Mesodermal cell (in vitro differentiated cells): ENCODE results near the gene ATXN1.

Experiments used
- H3K27ac ChIP-seq: 2 replicates; pipeline ENCODE4 v1.7.0; 2013; ENCODE audit warnings: mild to moderate bottlenecking, low read depth, low read length, moderate library complexity; ENCODE audit not compliant: severe bottlenecking
- H3K36me3 ChIP-seq: 2 replicates; pipeline ENCODE4 v1.7.1; 2013; ENCODE audit warnings: mild to moderate bottlenecking, low read length, moderate library complexity; ENCODE audit not compliant: control insufficient read depth, insufficient read depth
- H3K4me1 ChIP-seq: one replicate; pipeline ENCODE4 v1.7.1; 2013; ENCODE audit warnings: mild to moderate bottlenecking, low read length; ENCODE audit not compliant: insufficient read depth, control insufficient read depth, poor library complexity, severe bottlenecking
- H3K4me3 ChIP-seq: 2 replicates; pipeline ENCODE4 v1.7.0; 2013; ENCODE audit warnings: low read length, control low read depth, mild to moderate bottlenecking; ENCODE audit not compliant: insufficient read depth, poor library complexity, severe bottlenecking; ENCODE audit errors: extremely low read depth
- H3K9me3 ChIP-seq: 2 replicates; pipeline ENCODE4 v1.7.1; 2013; ENCODE audit warnings: mild to moderate bottlenecking, low read length, moderate library complexity; ENCODE audit not compliant: control insufficient read depth
- WGBS, 2 experiments: methylation state at CpG; one replicate each; pipeline ENCODE4 v1.1.5; 2013; ENCODE audit warnings: missing lambda C conversion rate in 2 of 2; ENCODE audit not compliant: insufficient coverage in 2 of 2; 5-methylcytosine and 5-hydroxymethylcytosine counted together

The ATXN1 gene

GRCh38 chr6:16511040-16511660 is 250.1 kb downstream of the ATXN1 start:
- H3K4me1 ChIP-seq: no peaks in the 10 kb centered on the region
- no peak overlapping the region for H3K4me3 ChIP-seq
- H3K9me3 ChIP-seq: no peaks in the 10 kb centered on the region
- H3K27ac ChIP-seq: no peak overlapping the region
- H3K36me3 ChIP-seq: no peaks in the 10 kb centered on the region
- 80 to 100% methylated on average over 1 to 2 of the region's 4 CpGs for WGBS, 2 experiments

- 100% methylated on average over 1 of the region's 2 CpGs; no CpG with 5 or more reads in 1 of the 2 experiments for WGBS, 2 experiments
- no peaks in the 10 kb centered on the region for H3K36me3 ChIP-seq
- H3K4me3 ChIP-seq: no peak overlapping the region
- H3K9me3 ChIP-seq: no peaks in the 10 kb centered on the region
- H3K27ac ChIP-seq: no peak overlapping the region
- no peaks in the 10 kb centered on the region for H3K4me1 ChIP-seq
Observed at GRCh38 chr6:16510245-16510644, 251.0 kb downstream of the ATXN1 start.

GRCh38 chr6:16508959-16509358 is 252.3 kb downstream of the ATXN1 start:
- Histone ChIP-seq H3K36me3 (no peaks in the 10 kb centered on the region), H3K4me1 (no peaks in the 10 kb centered on the region), H3K9me3 (no peaks in the 10 kb centered on the region), H3K27ac (no peak overlapping the region), H3K4me3 (no peak overlapping the region)
- 100% methylated on average over 1 of the region's 1 CpG for WGBS, 2 experiments

GRCh38 chr6:16505711-16506357 is 255.4 kb downstream of the ATXN1 start:
- WGBS, 2 experiments: 94 to 98% methylated on average over 6 of the region's 9 CpGs
- H3K27ac ChIP-seq: no peak overlapping the region
- no peak overlapping the region for H3K4me3 ChIP-seq
- H3K36me3 ChIP-seq: no peaks in the 10 kb centered on the region
- H3K4me1 ChIP-seq: no peaks in the 10 kb centered on the region
- no peaks in the 10 kb centered on the region for H3K9me3 ChIP-seq

DNA sequence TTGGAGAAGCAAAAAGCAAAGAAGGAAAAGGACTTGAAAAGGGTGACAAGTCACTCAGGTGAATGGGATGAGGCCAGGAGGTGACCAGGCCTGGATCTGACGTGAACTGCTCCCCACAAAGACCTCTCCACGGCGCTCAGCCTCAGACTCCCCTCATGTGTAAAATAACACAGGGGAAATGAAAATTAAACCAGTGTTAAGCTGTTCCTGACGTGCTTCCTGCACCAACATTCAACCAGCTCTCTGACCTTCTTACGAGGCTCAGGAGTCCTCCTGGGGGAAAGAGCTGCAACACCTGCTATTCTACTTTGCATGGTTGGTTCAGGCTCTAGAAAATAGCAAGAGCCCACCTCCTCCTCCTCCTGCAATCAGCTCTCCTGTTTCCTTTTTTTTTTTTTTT is 256.7 kb downstream of the ATXN1 start:
- Histone ChIP-seq H3K36me3 (no peaks in the 10 kb centered on the region), H3K4me3 (no peak overlapping the region), H3K27ac (no peak overlapping the region), H3K4me1 (no peaks in the 10 kb centered on the region), H3K9me3 (peaks cover 2% of the 10 kb centered on the region)
- WGBS, 2 experiments: 84 to 90% methylated on average over 2 to 3 of the region's 5 CpGs

DNA sequence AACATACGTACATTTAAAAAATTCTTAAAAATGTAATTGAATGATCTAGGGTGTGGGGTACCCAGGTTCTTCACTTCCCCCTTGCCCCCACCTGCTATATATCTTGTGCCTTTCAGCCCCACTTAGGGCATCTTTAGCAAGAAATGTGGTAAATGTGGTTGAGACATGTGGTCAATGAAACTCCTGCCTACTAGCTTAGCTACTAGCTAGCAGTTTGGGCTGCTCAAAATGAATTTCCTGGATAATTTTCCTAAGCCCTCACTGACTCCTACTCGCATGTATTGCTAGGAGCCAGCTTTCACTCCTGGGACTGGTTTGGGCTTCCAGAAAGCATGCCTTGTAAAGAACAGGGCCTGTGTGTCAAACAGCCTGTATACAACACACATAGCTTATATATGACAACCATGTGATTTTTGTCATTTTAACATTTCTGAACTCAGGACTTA is 257.3 kb downstream of the ATXN1 start:
- no peak overlapping the region for H3K27ac ChIP-seq
- WGBS, 2 experiments: 88 to 100% methylated on average over 1 of the region's 2 CpGs
- no peaks in the 10 kb centered on the region for H3K36me3 ChIP-seq
- H3K4me1 ChIP-seq: no peaks in the 10 kb centered on the region
- peaks cover 5% of the 10 kb centered on the region for H3K9me3 ChIP-seq
- H3K4me3 ChIP-seq: no peak overlapping the region

- Histone ChIP-seq H3K9me3 (peaks cover 5% of the 10 kb centered on the region), H3K36me3 (no peaks in the 10 kb centered on the region), H3K4me1 (no peaks in the 10 kb centered on the region), H3K27ac (no peak overlapping the region), H3K4me3 (no peak overlapping the region)
- WGBS, 2 experiments: 78 to 100% methylated on average over 1 of the region's 2 CpGs
Observed at GRCh38 chr6:16503241-16503775, 258.0 kb downstream of the ATXN1 start.

DNA sequence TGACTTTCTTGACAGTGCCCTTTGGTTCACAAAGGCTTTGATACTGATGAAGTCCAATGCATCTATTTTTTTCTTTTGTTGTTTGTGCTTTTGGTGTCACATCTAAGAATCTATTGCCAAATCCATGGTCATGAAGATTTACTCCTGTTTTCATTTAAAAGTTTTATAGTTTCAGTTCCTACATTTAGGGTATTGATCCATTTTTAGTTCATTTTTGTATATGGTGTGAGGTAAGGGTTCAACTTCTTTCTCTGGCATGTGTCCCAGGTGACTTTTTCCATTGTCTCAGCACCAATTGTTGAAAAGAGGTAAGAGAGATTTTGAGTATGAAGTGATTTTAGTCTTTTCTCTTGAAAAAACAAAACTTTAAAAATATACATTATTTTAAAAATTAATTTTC is 262.3 kb downstream of the ATXN1 start:
- H3K27ac ChIP-seq: no peak overlapping the region
- no peaks in the 10 kb centered on the region for H3K36me3 ChIP-seq
- H3K9me3 ChIP-seq: peaks cover 5% of the 10 kb centered on the region
- no peak overlapping the region for H3K4me3 ChIP-seq
- peaks cover 11% of the 10 kb centered on the region for H3K4me1 ChIP-seq

DNA sequence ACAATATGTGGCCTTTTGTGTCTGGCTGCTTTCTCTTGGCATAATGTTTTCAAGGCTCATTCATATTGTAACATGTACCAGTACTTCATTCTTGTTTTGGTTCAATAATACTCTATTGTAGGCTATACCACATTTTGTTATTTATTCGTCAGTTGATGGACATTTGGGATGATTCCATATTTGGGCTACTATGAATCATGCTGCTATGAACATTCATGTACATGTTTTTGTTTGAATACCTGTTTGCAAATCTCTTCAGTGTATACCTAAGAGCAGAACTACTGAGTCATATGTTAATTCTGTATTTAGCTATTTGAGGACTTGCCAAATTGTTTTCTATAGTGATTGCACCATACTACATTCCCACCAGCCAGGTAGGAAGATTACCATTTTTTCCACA is 263.0 kb downstream of the ATXN1 start:
- no CpG with 5 or more reads among the region's 1 CpG for WGBS, 2 experiments
- H3K9me3 ChIP-seq: peaks cover 5% of the 10 kb centered on the region

GRCh38 chr6:16496991-16497801 is 264.1 kb downstream of the ATXN1 start:
- Histone ChIP-seq H3K27ac (peak overlapping the region; percentile 61), H3K9me3 (peaks cover 5% of the 10 kb centered on the region), H3K4me1 (peaks cover 11% of the 10 kb centered on the region), H3K4me3 (no peak overlapping the region), H3K36me3 (no peaks in the 10 kb centered on the region)
- WGBS, 2 experiments: 21 to 47% methylated on average over 9 to 10 of the region's 11 CpGs

More for the DNA sequence above, 263.0 kb downstream of the ATXN1 start:
- H3K27ac ChIP-seq: no peak overlapping the region
- no peaks in the 10 kb centered on the region for H3K36me3 ChIP-seq
- H3K4me3 ChIP-seq: no peak overlapping the region
- H3K4me1 ChIP-seq: peaks cover 11% of the 10 kb centered on the region
